NCI-H1092 (cell line): Measurements from ENCODE around the gene C20orf173.
"Not testable (repeated sequence)": the region's sequence is repeated elsewhere in the genome, so short reads cannot be mapped to it uniquely, and the experiment has no call there.

Experiments used
- DNase-seq: peaks from one replicate; lab custom pipeline; 2025; lab: John Stamatoyannopoulos, UW

C20orf173 gene, protein sequence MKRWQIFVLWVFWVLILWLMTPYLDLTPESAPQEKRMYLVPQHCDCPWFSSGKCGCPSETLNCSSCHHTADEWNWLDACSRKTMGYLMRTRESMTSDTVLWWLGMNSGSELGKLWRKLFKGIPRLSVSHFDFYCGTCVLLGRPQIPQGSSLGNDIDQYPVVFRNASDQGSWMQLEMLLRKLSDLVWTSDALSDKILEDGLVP

DNA sequence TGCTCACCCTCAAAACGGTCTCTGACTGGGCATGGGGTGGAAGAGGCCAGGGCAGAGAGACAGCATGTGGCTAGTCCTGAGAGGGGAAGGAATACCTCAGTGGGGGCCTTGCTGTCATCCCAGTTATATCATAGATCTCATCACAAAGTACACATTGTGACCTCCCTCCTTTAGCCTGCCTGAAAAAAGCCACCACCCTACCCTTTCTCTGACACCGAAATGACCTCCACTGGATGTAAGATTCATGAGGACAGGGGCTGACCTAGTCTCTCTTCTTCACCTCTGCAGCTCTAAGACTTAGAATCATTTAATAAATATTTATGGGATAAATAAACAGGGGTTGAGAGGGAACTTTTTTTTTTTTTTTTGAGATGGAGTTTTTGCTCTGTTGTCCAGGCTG is at the start of gene C20orf173:
Gene C20orf173, minus strand, starts transcription at position 101 of the 400 bp plus-strand sequence. CDS start 279 bp downstream, outside the sequence.
- DNase-seq: no peak

DNA sequence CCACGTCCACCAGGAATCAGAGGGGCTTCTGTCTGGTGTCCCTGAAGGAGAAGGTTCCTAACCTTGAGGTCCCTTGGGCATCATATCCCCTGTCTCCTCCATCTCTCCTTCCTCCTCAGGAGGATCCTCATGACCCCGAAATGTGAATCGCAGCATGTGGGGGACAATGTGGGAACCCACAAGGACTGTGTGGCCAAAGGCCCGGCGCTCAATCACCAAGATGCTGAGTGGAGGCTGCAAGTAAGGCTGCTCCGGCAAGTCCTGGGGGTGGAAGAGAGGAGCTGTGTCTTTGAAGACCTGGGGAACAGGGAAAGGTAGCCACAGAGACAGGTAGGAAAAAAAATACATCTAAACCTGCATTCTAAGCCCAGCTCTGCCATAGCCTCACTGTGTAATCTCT is 49.7 kb upstream of the C20orf173 start:
- no peak for DNase-seq

DNA sequence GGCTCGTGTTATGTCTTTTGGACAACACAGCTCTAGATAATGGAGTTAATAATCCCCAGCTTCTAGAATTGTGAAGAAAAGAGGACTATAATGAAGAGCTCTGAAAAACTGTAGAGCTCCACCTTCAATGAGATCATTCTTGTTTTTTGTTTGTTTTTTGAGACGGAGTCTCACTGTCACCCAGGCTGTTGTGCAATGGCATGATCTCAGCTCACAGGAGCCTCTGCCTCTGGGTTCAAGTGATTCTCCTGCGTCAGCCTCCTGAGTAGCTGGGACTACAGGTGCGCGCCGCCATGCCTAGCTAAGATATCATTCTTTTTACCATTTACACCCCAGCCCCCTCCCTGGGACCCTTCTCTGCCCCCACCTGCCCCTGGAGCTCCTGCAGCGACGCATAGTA is 49.0 kb upstream of the C20orf173 start:
- no peak for DNase-seq

DNA sequence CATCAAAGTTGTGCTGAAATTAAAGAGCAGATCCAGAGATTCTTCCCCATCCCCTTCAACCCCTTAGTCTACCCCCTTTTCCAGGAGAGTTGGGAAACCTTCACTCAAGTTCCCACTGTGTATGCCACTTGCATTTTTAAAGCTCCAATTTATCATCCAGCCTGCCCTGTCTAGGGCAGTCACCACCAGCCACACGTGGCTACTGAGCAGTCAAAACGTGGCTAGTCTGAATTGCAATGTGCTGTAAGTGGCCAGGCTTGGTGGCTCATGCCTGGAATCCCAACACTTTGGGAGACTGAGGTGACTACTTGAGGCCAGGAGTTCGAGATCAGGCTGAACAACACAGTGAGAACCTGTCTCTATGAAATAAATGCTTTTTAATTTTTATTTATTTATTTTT is 47.4 kb upstream of the C20orf173 start:
- DNase-seq: no peak

DNA sequence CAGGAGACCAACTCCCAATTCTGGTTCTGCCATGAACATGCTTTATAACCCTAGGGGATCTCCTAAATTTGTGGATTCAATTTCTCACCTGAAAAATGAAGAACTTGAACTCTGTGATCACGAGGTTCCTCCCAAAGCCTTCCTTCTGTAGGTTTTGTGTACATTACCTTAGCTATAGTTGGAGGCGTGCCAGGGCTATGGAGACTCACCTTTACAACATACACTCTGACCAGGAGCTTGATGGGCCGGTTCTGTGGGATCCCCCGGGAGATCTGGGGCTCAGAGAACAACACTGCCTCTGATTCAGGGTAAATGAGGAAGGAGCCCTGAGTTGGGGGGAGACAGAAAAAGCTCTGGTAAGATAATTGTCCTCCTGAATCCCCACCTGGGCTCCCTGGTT is 46.5 kb upstream of the C20orf173 start:
- DNase-seq: no peak

DNA sequence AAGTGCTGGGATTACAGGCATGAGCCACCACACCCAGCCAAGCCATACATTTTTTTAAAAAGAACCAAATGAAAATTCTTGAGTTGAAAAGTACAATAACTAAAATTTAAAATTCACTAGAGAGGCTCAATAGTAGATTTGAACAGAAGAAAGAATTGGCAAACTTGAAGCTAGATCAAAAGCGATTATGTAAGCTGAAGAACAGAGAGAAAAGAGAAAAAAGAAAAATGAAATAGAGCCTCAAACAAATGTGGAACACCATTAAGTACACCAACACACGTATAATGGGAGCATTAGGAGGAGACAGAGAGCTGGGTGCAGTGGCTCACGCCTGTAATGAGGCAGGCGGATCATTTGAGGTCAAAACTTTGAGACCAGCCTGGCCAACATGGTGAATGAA is 43.4 kb upstream of the C20orf173 start:
- DNase-seq: no peak

DNA sequence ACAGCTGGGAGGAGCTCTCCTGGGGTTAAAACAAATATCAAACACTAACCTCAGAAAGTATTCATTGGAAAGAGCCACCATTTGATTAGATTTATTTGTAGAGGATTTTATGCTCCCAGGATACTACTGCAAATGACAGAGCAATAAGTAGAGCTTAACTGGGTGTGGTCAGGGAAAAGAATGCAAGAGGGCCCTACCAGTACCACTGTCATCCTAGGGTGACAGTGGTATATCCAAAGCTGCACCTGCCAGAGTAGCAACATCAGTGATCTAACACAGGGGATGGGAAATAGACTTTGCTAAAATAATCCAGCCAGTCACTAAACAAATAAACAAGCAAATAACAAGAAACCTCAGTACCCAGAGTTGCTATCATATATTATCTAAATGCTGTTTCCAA is 42.1 kb upstream of the C20orf173 start:
- DNase-seq: no peak

DNA sequence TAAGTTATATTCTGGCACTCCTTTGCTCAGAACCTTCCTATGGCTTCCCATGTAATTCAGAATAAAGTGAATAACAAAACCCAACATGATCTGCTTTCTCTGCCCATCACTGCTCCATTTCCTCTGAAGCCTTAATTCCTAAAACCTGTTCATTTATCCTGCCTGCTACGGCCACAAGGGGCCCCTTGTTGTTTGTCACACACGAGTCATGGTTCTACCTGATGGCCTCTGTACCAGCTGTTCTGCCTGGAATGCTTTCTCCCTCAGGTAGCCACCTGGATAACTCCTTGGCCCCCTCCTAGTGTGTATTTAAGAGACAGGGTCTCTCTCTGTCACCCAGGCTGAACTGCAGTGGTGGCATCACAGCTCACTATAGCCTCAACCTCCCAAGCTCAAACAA is 39.2 kb upstream of the C20orf173 start:
- DNase-seq: no peak

DNA sequence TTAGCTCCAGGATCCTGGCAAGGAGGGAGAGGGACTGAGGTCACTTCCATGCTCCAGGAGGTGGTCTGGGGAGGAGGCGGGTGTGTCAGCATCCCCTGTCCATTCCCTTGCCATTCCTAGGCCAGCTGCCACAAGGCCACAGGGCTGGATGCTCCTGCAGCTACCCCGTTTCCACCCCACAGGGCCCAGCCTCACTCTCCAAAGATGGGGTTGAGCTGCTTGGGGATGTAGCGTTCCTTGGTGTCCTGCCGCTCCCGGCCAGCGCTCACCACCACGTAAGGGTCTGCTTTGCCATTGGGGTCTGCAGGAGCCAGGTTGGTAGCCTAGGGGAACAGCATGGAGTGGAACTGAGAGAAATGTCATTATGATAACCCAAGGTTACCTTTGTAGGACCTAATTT is 35.5 kb upstream of the C20orf173 start:
- no peak for DNase-seq

DNA sequence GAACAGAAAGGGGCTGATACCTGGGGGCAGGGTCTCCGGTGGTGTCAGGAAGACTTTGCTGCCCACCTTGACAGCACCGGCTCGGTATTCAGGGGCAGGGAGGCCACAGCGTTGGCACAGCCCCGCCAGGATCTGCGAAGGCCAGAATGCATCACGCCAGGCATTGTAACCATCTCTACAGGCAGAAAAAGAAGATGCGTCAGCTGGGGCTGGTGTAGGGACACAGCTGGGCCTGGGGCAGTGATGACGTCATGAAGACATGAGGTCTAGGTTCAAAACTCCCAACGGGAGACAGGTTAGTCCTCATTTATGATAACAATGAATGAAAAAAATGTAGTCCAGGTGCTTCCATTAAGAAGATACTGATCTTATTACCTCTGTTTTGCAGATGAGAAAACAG is 34.4 kb upstream of the C20orf173 start:
- no peak for DNase-seq

DNA sequence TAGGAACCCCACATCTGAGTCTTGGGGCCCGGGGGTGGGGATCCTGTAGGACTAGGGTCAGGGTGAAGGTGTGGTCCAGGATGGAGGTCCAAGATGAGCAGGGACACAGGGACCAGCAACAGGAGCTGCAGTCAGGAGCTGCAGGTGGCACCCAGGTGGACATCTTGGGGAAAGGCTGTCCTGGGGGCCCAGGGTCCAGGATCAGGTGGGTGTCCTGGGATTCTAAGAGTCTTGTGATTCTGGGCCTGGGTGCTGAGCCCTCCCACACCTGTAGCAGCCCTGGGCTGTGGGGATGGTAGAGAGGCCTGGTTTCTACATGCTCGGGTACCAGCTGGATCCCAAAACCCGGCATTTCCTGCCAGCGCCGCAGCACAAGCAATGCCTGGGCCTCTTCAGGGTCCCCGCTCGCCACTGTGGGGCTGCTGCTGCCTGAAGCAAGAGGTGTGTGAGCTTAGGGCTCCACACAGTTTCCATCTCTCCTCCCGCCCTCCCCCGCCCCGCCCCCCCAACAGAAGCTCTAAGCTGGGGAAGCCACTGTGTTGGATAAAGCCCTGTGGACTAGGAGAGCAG is 33.2 kb upstream of the C20orf173 start:
- no peak for DNase-seq

DNA sequence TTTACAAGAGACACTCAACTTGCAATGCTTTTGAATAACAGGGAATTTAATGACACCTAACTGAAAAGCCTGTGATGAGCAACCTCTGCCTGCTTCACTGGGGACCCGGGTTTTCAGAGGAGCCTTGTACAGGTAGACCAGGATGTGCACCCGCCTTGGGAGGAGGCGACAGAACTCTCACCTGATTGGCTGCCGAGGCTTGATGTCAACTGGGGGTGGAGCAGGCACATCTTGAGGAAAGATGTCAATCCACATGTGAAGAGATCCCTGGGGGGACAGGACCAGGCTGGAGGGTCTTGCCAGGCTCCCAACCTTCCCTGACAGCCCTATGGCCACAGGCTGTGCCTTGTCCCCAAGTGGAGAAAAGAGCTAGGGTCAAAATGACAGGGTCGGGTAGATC is 32.2 kb upstream of the C20orf173 start:
- DNase-seq: no peak

DNA sequence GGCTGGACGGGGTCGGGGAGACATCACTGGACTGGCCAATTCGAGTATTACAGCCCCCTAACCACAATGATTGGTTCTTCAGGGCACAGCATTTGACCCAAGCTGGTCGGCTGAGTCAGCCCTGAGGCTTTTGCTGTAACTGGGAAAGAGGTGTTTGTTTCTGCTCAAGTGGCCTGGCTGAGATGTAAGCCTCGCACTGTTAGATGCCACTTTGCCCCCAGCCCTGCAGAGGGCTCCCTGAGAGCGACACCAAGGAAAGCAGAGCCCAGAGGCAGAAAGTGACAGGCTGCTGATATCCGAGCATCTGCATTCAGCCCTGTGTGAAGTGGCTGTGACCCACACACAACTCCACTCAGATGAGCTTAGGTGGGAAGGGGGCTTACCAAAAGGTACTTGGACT is 31.8 kb upstream of the C20orf173 start:
- DNase-seq: peak; percentile 26

DNA sequence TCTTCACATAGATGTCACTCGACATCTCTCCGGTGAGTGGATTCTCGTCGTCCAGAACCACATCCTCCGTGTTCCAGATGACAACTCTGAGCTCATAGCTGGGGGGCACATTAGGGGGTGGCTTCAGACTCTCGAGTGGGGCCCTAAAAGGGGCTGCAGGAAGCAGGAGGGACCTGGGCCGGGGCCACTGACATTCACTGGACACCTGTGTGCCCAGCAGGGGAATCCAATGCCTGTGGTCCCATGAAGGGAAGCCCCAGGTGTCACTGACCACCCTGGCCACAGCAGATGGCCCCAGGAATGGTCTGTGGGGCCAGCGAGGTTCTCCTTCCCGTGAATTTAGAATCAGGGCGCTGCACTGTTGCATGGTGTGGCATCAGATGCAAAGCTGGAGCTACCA is 31.1 kb upstream of the C20orf173 start:
- no peak for DNase-seq

DNA sequence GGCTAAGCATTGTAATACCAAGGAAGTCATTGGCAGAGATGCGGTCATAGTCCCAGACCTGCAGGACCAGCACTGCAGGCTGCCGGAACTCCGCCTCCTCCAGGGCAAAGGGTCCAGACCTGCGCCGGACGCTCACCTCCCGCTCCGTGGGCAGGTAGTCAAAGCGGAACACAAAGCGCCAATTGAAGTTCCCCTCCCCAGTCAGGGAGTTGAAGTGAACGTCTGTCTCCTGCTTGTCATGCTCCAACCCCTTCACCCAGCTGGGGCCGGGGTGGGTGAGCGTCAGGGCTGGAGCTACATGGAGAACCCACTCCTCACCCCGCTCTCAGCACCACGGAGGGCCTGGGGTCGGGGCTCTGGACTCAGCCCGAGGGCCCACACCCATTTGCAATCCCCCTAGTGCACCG is 30.7 kb upstream of the C20orf173 start:
- DNase-seq: no peak

DNA sequence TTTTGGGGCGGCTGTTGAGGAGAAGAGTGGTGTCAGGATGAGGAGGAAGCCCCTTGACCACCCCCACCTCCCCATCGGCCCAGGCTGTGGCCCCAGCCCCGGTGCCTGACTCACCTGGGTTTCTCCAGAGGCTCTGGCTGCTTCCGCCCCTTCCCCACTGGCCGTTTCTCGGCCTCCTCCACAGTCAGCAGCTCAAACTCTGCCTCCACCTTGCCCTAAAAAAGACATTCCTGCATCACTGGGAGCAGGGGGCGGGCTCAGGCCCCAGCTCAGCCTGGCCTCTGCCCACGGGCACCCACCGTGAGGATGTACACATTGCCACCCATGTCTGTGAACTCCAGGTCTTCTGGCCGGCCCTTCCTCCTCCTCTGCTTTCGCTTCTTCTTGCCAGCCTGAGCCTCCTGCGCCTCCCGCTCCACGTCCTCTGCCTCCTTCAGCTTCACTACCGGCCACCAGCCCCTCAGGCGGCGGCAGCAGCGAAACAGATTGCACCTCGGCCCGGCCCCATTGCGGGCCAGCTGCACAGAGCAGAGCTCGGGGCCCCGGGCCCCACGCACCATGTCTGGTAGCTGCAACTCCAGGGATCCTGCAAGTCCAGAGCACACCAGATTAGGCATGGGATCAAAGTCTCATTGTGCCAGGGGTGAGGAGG is 29.7 kb upstream of the C20orf173 start:
- no peak for DNase-seq

DNA sequence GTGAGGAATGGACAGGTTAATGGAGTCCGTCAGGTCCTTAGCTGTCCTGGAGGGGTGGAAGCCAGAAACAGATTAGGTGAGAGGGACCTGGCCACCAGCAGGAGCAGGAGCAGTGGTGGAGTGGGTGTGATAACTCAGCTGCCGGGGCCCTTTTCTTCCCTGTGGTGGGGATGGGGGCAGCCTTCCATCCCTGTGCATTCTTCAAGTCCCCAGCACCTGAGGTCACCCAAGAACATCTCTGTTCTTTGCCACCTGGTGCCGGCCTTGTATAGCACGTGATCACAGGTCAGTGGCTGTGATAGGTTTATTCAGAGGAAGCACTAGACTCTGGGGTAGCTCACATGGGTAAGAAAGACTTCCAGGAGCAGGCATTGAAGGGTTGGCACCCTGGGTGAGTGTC is 29.0 kb upstream of the C20orf173 start:
- no peak for DNase-seq

DNA sequence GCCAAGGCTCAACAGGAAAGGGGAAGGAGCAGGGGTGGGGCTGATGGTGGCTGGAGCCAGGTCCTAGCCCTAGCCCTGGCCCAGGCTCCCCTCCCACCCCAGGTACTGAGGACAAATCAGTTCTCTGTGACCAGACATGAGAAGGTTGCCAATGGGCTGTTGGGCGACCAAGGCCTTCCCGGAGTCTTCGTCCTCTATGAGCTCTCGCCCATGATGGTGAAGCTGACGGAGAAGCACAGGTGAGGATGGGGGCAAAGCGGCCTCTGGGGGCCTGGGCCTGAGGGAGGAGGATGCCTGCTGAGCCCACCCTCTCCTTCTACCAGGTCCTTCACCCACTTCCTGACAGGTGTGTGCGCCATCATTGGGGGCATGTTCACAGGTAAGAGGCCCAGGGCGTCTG is 27.4 kb upstream of the C20orf173 start:
- no peak for DNase-seq

DNA sequence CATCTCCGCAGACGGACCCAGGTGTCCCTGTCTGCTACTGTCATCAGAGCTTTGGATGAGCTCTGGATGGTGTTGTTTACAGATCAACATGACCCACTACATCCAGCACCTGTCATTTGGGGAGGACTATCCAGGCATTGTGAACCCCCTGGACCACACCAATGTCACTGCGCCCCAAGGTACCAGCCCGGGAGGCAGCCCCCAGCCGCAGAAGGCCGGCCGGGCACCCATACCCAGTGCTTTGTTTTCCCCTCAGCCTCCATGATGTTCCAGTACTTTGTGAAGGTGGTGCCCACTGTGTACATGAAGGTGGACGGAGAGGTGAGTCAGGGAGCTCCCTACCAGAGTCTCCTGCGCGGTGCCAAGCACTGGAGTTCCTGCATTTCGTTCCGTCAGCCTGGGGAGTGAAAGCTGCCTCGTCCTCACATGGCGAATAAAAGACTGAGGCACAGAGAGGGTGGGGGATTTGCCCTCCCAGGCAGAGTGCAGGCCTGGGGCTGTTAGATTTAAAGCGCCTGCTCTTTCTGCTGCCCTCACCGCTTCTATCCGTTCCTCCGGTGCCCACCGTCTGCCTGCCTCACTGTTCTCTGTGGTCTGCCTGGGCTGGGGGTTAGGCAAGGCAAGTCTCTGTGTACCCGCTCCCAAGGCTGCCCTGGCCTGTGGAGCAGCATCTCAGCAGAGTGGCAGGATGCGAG is 26.6 kb upstream of the C20orf173 start:
- no peak for DNase-seq

DNA sequence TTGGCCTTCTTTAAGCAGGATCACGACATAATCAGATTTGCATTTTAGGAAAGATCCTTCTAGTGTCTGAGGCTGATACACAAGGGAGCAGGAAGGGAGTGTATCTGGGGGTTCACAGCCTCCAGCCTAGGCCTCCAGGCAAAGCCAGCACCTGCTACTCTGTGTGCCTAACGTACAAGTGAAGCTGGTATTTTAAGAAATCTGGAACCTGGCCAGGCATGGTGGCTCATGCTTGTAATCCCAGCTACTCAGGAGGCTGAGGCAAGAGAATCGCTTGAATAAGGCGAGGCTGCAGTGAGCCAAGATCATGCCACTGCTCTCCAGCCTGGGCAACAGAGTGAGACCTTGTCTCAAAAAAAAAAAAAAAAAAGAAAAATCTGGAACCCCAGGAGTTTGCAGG is 26.0 kb upstream of the C20orf173 start:
- not testable (repeated sequence) for DNase-seq

DNA sequence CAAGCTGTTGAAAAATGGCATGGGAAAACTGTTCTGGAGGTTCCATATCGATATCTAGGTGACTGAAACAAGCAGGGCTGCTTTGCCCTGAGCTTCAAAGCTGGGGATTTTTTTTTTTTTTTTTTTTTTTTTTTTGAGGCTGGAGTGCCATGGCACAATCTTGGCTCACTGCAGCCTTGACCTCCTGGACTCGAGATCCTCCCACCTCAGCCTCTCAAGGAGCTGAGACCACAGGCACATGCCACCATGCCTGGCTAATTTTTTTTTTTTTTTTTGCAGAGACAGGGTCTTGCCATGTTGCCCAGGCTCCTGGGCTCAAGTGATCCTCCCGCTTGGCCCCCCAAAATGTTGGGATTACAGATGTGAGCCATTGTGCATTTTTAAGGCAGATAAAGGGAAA is 23.5 kb upstream of the C20orf173 start:
- DNase-seq: no peak

DNA sequence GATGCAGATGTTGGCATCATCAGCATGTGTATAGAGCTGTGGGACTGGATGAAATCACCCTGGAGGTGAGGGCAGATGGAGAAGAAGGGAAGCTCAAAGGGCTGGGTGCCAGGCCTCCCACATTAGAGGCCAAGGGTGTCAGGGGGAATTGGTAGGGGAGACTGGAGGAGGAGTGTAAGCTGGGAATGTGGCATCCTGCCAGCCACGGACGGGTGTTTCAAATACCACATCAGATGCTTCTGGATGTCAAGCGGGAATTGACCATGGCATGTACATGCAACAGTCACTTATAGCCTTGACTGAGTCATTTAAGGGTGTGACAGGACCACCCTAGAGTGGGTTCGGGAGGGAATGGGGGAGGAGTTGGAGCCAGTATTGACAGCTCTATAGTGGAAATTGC is 22.1 kb upstream of the C20orf173 start:
- no peak for DNase-seq

DNA sequence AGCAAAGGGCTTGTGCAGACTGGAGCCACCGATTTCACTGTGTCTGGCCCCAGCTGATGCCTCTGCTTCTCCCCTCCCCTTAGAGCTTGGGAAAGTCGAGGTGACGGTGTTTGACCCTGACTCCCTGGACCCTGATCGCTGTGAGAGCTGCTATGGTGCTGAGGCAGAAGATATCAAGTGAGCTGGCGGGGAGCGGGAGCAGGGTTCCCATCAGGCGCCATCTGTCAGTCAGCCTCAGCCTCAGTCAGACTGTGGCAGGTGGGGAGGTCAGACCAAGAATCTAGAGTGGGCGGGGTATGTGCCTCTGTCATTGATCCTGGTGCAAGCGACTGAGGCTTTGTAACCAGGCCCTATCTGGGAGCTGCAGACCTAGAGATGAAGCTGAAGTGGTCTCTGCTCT is 17.9 kb upstream of the C20orf173 start:
- no peak for DNase-seq
